GM11168 (cell line): ENCODE results near the gene DDX46.
"Not testable (repeated sequence)": the region's sequence is repeated elsewhere in the genome, so short reads cannot be mapped to it uniquely, and the experiment has no call there.

Source experiments
- in situ Hi-C: fragments of 300-500 bp; cut with MboI; formaldehyde crosslinking; loops from one replicate; pipeline ENCODE4 v1.12.0; 2022; ENCODE audit warnings: low sequenced_read_pairs; ENCODE audit not compliant: unreplicated experiment

The DDX46 gene

DNA sequence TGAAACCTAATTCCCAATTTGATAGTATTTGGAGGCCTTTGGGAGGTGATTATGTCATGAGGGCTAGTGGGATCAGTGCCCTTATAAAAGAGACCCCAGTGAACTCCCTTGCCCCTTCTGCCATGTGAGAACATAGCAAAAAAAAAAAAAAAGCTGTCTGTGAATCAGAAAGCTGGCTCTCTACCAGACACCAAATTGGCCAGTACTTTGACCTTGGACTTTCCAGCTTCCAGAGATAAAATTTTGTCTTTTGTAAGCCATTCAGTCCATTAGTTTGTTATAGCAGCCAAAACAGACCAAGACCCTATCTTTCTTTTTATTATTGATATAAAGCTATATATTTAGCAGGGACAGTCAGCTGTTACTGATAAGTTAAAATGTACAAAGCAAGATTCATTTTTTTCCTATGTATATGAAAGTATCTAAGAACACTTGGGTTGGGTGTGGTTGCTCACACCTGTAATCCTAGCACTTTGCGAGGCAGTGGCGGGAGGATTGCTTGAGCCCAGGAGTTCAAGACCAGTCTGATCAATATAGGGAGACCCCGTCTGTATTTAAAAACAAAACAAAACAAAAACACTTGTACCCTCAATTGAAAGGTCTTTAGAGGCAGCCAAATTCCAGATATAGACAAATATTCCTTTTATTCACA is 79.1 kb downstream of the DDX46 start:
- in situ Hi-C loops, result no loop called here

DNA sequence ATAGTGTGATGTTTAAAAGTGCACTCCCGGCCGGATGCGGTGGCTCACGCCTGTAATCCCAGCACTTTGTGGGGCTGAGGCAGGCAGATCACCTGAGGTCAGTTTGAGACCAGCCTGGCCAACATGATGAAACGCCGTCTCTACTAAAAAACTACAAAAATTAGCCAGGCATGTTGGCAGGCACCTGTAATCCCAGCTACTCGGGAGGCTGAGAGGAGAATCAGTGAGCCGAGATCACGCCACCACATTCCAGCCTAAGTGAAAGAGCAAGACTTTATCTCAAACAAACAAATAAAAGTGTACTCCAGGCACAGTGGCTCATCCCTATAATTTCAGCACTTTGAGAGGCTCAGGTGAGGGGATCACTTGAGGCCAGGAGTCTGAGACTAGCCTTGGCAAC is 79.8 kb downstream of the DDX46 start:
- in situ Hi-C loops, result not testable (repeated sequence)

DNA sequence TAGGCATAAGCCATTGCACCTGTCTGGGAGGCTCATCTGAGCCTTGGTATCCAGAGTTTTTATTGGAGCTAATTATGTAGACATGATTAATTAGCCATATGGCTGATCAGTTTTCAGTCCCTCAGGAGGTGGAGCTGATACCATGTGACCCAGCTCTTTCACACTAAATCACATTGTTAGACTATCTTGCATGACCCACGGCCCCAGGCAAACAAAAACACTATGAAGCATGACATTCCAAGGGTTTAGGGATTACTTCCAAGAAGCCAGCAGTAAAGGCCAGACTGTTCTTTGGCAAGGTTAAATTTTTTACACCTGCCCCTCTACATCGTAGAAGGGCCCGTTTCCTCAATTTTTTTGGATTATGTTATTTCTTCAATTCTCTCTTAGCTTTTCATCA is 82.2 kb downstream of the DDX46 start:
- in situ Hi-C loops, result no loop called here

DNA sequence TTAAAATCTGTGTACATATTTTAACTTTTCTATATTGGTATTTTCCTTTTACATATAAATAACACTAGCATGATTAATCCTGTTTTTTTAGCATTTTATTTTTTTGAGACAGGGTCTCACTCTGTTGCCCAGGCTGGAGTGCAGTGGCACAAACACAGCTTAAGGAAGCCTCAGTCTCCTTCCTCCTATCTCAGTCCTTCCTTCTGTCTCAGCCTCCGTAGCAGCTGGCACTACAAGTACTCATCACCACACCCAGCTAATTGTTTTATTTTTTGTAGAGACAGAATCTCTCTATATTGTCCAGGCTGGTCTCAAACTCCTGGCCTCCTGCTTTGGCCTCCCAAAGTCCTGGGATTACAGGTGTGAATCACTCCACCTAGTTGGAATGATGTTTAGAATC is 85.7 kb downstream of the DDX46 start:
- in situ Hi-C loops, result no loop called here

DNA sequence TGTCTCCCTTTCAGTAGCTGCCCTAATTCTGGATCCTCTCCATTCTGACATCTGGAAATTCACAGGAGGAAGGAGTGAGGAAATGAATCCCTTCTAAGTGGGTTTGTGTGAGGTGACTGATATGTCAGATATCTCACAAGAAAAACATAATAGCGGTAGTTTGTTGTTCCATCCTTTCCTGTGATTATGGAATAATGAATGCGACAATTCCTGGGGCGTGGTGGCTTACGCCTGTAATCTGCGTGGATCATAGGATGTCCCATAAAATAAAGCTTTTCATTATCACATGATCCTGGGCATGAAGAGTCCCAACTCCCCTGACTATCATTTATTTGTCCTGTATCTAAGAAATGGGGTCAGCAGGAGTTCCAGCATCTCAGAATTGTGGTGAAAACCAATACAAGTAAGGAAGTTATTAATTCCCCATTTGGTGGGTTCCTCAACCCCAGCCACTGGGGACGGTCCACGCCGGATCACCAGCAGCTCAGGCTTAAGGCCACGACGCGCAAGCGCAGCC is 86.8 kb downstream of the DDX46 start:
- in situ Hi-C loops, result no loop called here

DNA sequence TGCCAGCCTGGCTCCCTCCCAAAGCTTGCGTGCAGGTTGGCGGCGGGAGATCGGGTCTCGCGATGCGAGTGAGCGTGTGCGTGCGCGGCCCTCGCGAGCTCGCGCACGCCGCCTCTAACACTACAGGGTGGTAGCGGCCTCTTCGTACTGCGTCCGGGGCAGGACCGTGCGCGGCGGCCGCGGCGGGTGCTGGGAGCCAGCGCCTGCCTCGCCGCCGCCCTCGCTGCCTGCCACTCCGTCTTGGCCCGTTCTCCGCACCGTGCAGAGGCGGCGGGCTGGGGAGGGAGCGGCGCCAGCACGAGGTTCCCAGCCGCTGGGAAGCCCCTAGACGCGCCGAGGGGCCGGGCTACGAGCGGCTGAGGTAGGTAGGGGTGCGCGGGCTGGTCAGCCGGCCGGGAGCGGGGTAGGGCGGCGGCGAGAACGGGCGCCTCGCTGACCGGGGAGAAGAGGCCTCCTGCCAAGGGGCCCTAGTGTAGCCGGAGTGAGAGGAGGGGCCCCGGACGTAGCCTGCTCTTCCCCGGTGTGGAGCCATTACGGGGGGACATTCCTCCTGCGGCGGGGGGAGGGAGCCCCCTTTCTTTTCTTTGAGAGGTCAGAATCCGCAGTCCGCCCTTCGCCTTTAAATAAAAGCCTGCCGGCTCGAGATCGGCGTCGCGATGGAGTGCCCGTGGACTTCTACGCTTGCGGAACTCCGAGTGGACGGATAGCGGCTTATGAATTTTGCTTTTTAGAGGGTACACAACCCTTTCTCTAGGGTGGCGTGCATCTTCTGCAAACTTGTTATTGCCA is 87.5 kb downstream of the DDX46 start, which contains the start of gene C5orf24:
Gene C5orf24 (plus strand): TSS at position 117 of the 789 bp plus-strand sequence. CDS start 8,933 bp downstream, outside the sequence.
- in situ Hi-C loops, result no loop called here

DNA sequence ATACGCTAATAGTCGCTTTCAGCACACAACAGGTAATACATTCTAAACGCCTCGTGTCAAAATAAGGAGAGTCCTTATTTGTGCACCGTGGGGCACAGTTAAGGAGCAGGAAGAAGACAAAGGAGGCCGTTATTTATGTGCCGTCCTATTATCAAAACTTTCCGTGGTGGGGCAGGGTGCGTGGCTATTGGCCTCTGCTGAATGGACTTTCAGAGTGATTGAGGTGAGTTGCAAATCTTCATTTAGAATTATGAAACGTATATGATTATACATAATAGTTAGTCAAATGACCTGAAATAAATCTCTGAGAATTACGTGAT is 88.0 kb downstream of the DDX46 start:
- in situ Hi-C loops, result no loop called here

DNA sequence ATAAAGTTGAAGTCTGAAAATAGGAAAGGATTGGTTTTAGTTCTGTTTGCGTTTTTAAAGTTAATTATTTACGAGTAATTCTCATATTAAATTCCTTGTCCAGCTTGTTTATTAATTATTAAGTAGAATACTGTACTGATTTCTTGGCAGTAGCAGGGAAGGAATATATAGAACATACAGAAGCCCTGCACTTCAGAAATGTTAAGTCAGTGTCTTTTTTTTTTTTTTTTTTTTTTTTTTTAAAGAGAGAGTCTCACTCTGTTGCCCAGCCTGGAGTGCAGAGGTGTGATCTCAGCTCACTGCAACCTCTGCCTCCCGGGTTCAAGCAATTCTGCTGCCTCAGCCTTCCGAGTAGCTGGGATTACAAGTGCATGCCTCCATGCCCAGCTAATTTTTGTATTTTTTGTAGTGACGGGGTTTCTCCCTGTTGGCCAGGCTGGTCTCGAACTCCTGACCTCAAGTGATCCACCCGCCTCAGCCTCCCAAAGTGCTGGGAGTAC is 90.9 kb downstream of the DDX46 start:
- in situ Hi-C loops, result not testable (repeated sequence)

DNA sequence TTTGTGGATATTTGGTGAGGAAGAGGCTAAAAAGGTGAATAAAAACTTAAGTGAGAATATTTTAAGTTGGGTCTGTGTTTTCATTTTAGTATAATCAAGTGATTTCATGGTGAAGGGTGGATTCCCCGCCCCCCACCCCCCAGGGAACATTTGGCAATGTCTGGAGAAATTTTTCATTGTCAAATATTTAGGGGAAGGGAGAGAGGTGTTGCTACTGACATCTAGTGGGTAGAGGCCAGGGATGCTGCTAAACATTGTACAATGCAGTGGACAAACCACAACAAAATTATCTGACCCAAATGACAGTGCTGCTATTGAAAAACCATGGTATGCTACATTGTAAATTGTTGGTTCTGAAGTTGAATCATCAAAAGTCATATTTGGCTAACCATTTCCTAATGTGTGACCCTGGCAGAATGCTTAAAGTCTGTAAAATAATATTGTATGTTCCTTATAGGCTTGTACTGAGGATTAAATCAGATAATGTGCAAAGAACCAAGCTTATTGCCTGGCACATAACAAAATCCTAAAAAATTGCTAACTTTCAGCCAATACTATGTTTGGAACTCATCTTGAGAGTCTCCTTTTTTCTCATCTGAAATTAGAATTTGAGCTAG is 92.8 kb downstream of the DDX46 start:
- in situ Hi-C loops, result no loop called here

DNA sequence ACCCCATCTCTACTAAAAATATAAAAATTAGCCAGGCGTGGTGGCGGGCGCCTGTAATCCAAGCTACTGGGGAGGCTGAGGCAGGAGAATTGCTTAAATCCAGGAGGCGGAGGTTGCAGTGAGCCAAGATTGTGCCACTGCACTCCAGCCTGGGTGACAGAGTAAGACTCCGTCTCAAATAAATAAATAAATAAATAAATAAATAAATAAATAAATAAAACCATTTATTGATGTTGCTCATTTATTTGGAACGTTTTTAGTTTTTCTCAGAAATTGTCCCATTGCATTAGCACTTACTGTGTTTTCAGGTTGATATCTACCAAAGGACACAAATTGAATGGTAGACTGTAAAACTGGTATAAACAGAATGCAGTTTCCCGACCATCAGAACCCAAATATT is 97.9 kb downstream of the DDX46 start:
- in situ Hi-C loops, result not testable (repeated sequence)

DNA sequence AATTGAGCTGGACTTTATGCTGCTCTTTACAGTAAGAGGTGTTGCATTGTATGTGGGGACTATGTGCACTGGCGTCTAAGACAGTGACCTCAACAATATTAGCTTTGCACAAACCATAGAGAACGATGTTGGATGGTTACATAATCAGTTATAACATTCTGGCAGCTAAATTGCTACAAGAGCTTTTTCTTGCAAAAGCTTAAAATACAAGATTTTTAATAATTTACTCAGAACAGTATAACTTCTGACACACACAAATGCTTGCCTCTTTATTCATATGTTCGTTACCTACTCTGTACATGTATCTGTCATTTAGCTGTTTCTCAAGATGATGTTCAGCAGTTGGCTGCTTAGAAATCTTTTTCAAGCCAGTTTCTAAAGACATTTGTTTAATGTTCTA is 98.8 kb downstream of the DDX46 start:
- in situ Hi-C loops, result no loop called here

DNA sequence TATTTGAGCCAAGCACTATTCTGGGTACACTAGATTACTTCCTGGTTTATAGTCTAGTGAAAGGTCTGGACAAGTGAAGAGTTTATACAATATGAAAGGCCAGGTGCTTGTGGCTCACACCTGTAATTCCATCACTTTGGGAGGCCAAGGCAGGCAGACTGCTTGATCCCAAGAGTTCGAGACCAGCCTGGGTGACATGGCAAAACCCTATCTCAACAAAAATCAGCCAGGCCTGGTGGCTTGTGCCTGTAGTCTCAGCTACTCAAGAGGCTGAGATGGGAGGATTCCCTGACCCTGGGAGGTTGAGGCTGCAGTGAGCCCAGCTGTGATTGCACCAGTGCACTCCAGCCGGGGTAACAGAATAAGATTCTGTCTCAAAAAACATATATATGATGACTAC is 106.1 kb downstream of the DDX46 start:
- in situ Hi-C loops, result no loop called here

DNA sequence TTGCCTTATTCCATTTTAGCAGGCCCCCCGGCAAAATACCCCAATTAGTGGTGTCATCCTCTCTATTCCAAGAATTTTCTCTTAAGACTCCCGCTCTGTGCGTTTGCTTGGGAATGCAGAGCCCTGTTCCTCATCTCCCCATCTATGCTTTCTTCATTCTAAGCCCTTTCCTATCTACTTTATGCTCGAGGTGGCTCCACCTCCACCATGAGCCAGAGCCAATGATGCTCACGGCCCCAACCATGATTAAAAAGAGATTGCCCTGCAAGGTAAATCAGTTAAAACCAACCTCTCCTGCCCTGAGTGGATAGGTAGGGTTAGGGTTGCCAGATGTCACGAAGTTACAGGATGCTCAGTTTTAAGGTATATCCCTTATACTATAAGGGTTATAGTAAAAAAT is 114.9 kb downstream of the DDX46 start:
- in situ Hi-C loops, result no loop called here

DNA sequence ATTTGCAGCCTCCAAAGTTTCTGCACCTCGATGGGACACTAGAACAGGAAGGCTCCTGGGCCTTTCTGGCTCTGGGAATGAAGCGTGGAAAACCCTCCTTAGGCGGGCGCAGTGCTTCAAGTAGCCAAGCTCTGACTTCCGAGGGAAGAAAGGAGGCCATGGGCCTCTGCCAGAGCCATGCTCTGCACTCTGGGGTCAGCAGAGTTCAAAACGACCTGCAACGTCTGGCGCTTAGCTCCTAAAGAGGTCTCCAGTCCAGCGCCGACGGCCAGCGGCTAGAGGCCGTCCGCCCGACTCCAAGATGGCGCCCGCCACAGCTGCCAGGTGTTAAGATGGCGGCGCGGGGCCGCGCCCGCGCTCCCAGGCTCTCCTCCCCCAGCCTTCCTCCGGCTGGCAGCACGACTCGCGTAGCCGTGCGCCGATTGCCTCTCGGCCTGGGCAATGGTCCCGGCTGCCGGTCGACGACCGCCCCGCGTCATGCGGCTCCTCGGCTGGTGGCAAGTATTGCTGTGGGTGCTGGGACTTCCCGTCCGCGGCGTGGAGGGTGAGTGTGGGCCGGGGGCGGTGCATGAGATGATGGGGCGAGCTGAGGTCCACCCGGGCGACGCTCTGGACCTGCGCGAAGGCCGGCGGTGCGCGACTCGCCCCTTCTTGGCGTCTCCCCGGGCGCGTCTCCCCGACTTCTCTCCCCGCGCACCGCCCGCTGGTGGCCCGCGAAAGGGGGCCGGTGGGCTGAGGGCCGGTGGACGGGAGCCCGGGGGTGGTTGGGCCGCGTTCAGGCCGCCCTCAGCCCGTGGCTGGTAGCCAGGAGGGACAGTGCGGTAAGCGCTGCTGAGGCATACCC is 115.6 kb downstream of the DDX46 start, which contains the start of gene TXNDC15:
Gene TXNDC15 (plus strand): TSS at position 385 of the 844 bp plus-strand sequence. CDS start 57 bp downstream, at position 442.
- in situ Hi-C loops, result no loop called here

DNA sequence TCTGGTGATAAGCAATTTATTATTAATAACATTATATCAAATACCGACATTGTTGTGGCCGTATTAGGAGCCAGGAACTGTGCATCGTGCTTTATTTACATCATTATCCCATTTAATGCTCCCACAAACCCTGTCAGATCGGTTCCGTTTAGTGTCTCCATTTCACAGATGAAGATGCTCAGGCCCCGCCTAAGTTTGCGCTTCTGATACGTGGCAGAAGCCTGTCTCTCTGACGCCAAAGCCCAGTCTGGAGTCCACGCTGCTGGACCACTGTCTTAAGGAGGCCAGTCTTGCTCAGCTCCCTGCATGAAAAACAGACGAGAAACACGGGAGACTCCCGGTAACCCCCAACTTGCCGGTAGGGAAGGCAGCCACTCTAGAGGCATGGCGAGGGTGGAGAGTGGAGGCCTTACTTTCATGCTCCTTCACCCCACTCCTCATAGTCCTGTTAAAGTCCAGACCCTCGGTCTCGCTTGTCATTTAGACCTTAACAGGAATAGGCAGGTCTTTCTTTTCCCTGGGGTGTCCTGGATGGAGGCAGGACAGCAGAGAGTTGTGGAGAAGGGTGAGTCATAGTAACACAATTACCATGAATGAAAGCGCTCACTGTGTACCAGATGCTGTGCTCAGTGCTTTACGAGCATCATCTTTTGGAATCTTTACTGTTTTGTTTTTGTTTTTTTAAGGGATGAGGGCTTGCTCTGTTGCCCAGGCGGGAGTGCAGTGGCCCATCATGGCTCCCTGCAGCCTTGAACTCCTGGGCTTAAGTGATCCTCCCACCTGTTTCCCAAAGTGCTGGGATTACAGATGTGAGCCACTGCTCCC is 116.5 kb downstream of the DDX46 start:
- in situ Hi-C loops, result no loop called here

DNA sequence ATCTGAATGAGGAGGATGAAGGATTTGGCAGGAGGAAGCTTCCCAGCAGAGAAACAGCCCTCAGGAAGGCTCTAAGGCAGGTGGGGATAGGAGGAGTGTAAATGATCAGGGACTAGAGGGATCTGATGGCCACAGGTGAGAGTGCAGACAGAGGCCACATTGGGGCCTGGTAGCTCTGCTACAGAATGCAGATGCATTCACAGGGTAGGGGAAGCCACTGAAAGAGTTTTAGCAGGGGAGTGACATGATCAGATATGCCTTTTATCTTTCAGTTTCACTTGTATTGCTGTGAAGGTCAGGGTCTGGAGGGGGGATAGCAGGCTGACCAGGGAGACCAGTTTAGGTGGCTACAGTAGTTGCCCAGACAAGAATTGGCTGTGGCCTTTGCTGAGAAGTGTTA is 118.6 kb downstream of the DDX46 start:
- in situ Hi-C loops, result no loop called here

DNA sequence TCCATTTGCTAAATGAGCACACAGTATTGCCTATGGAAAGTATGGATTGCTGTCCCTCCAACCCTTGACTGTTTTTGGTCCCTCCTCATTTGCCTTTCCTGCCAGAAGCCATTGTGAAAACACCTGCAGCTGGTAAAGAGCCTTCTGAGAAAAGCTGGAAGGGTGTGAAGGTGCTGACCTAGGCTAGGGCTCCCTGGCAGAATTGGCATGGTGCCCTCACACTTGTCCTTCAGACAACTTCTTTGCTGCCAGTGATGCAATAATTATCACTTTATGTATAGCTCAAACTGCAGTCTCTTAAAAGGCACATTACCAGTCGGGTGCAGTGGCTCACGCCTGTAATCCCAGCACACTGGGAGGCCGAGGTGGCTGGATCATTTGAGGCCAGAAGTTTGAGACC is 119.8 kb downstream of the DDX46 start:
- in situ Hi-C loops, result no loop called here

DNA sequence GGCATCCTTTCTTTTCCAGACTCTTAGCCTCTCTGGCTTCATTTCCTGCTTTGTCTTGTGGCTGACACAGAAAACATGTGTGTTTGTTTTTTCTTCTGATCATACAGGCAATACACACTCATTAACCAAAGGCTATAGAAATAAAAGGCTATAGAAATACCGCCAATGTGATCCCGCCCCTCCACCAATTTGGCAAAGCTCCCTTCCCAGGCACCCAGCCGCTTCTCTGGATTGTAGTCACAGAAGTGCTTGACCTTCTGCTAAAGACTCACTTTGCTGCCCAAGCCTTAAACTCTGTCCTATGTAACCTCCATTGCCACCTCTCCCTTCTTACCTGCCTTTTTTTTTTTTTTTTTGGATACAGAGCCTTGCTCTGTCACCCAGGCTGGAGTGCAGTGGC is 120.9 kb downstream of the DDX46 start:
- in situ Hi-C loops, result no loop called here
